Lower lobe of right lung (tissue), 2 donors: Measurements from ENCODE around the gene CEP97. TPM values are rescaled to one million over a fixed set of nuclear protein-coding genes. Genes with fewer than 3 reads are reported as not detected.

Experiments
- ATAC-seq, 2 donors: fragments of 200-7000 bp; cut with Tn5 transposase; one replicate each; pipeline ENCODE4 v1.9.1; 2020 to 2022; ENCODE audit warnings: mild to moderate bottlenecking in 2 of 2, moderate library complexity in 2 of 2
- DNase-seq: peaks from one replicate; pipeline ENCODE4 v3.0.0-alpha.2; 2020
- H3K27ac ChIP-seq: fragments of 200-600 bp; one replicate; pipeline ENCODE4 v1.8.0; 2022
- H3K27me3 ChIP-seq: fragments of 200-600 bp; one replicate; pipeline ENCODE4 v1.8.0; 2022; ENCODE audit warnings: low read depth
- H3K36me3 ChIP-seq: fragments of 200-600 bp; one replicate; pipeline ENCODE4 v1.8.0; 2022; ENCODE audit warnings: mild to moderate bottlenecking
- H3K4me1 ChIP-seq: fragments of 200-600 bp; one replicate; pipeline ENCODE4 v1.8.0; 2022
- H3K4me3 ChIP-seq: fragments of 200-600 bp; one replicate; pipeline ENCODE4 v1.8.0; 2022; ENCODE audit warnings: mild to moderate bottlenecking
- H3K9me3 ChIP-seq: fragments of 200-600 bp; one replicate; pipeline ENCODE4 v1.8.0; 2022
- intact Hi-C: fragments of 100-400 bp; cut with DNase I; formaldehyde crosslinking; loops from one replicate; pipeline ENCODE4 v1.11.0; 2022
- total RNA-seq: library from RNA; stranded (reverse); fragmentation: NEBNext Ultra II Directional; extraction: Animal tissue kit (Norgen Biotek cat#: 25700); gene quantifications from one replicate; pipeline ENCODE4 v1.2.1, GENCODE V29; 2021
- TF ChIP-seq, protein P1 (sequence below): fragments of 200-600 bp; IDR thresholded peaks from one replicate; pipeline ENCODE4 v1.8.0; 2022; ENCODE audit warnings: antibody characterized with exemption, mild to moderate bottlenecking
- donor health status: DM: no; HTN: yes; CAD: no; lungs with severe emphysema.

Gene CEP97
- total RNA-seq, 1 donor from 2014 or later, result 8.0 TPM

DNA sequence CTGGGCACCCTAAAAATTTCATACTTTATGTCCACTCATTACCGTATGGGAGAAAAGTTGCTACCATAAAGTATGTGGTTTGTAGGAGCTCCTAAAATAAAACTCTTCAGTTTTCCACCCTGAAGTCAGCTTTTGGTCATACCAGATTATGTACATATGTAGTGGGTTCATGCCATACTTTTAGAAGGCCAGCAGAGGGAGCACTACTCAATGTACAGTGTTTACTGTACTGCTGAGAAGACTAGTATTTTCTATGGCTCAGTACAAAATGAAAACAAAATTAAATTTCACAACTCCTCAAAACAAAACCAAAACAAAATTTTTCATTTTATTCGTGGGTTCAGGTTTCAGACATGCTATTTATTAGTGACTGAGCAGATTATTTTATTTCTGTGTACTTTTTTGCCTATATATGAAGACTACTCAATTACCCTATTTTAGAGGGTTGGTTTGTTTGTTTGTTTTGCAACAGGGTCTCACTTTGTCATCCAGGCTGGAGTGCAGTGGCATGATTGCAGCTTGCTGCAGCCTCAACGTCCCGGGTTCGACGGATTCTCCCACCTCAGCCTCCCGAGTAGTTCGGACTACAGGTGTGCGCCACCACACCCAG, 78.9 kb downstream of the CEP97 start:
- H3K9me3 ChIP-seq, result no peaks in the 10 kb centered on the region
- H3K4me1 ChIP-seq, result no peaks in the 10 kb centered on the region
- H3K36me3 ChIP-seq, result peaks cover 19% of the 10 kb centered on the region
- H3K27me3 ChIP-seq, result no peaks in the 10 kb centered on the region
- DNase-seq (no peak), ATAC-seq (peak; percentile 96 to 97)
- no peak overlapping the region for H3K27ac ChIP-seq
- no peak overlapping the region for H3K4me3 ChIP-seq
- TF ChIP-seq, protein P1, sequence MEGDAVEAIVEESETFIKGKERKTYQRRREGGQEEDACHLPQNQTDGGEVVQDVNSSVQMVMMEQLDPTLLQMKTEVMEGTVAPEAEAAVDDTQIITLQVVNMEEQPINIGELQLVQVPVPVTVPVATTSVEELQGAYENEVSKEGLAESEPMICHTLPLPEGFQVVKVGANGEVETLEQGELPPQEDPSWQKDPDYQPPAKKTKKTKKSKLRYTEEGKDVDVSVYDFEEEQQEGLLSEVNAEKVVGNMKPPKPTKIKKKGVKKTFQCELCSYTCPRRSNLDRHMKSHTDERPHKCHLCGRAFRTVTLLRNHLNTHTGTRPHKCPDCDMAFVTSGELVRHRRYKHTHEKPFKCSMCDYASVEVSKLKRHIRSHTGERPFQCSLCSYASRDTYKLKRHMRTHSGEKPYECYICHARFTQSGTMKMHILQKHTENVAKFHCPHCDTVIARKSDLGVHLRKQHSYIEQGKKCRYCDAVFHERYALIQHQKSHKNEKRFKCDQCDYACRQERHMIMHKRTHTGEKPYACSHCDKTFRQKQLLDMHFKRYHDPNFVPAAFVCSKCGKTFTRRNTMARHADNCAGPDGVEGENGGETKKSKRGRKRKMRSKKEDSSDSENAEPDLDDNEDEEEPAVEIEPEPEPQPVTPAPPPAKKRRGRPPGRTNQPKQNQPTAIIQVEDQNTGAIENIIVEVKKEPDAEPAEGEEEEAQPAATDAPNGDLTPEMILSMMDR, result peak; percentile 83
- intact Hi-C loops, result no loop called here

DNA sequence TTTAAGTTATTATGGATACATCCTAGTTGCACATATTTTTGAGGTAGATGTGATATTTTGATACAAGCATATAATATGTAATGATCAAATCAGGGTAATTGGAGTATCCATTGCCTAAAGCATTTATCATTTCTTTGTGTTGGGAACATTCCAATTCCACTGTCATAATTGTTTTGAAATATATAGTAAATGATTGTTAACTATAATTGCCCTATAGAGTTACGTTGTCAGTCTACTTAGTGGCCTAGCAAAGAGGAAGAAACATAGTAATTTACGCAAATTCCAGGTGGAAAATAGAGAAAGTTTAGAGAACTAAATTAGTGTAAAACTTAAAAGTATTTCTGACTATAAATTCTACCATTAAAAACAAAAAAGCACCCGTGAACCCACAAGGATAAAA, 79.5 kb downstream of the CEP97 start:
- Histone ChIP-seq H3K9me3 (no peaks in the 10 kb centered on the region), H3K4me3 (no peak overlapping the region), H3K27ac (no peak overlapping the region), H3K36me3 (peaks cover 19% of the 10 kb centered on the region), H3K4me1 (peaks cover 2% of the 10 kb centered on the region), H3K27me3 (no peaks in the 10 kb centered on the region)
- no peak for DNase-seq
- TF ChIP-seq, protein P1, result no peak
- intact Hi-C loops, result no loop called here
- no peak for ATAC-seq

DNA sequence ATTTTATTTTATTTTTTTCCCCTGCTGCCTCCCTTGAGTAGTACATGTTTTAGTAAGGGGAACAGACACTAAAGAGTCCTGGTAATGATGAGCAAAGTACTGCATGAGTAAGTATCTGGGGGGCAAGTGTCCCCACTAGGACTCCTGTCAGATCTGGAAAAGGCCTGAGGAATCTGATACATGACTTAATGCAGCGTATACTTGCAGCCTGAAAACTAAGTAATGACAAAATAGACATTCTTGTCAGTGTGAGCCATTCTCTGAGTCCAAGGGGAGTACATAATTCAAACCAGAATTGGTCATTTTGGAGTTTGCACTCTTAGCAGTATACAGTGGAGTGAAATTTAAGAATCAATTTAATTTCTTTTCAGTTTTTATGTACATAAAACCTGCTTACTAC, 82.1 kb downstream of the CEP97 start:
- no peak for ATAC-seq
- intact Hi-C loops, result no loop called here
- TF ChIP-seq, protein P1, result no peak
- no peaks in the 10 kb centered on the region for H3K9me3 ChIP-seq
- no peak for DNase-seq
- H3K4me3 ChIP-seq, result no peak overlapping the region
- H3K27ac ChIP-seq, result no peak overlapping the region
- peaks cover 13% of the 10 kb centered on the region for H3K36me3 ChIP-seq
- H3K4me1 ChIP-seq, result peaks cover 13% of the 10 kb centered on the region
- H3K27me3 ChIP-seq, result no peaks in the 10 kb centered on the region

DNA sequence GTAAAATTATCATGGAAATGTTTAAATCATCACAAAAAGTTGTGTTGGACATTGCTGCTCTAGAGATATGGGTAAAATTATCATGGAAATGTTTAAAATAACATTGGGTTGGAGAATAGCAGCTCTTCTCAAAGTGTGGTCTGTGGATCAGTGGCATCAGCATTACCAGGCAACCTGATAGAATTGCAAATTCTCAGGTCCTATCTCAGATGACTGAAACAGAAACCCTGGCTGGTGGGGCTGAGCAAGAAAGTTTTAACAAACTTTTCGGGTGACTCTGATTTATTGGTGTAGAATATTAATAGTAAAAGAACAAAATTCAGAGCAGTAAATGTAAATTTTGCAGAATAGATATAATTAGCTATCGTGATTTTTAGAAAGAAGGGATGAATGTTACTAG, 83.5 kb downstream of the CEP97 start:
- H3K27me3 ChIP-seq, result no peaks in the 10 kb centered on the region
- intact Hi-C loops, result no loop called here
- TF ChIP-seq, protein P1, result no peak

DNA sequence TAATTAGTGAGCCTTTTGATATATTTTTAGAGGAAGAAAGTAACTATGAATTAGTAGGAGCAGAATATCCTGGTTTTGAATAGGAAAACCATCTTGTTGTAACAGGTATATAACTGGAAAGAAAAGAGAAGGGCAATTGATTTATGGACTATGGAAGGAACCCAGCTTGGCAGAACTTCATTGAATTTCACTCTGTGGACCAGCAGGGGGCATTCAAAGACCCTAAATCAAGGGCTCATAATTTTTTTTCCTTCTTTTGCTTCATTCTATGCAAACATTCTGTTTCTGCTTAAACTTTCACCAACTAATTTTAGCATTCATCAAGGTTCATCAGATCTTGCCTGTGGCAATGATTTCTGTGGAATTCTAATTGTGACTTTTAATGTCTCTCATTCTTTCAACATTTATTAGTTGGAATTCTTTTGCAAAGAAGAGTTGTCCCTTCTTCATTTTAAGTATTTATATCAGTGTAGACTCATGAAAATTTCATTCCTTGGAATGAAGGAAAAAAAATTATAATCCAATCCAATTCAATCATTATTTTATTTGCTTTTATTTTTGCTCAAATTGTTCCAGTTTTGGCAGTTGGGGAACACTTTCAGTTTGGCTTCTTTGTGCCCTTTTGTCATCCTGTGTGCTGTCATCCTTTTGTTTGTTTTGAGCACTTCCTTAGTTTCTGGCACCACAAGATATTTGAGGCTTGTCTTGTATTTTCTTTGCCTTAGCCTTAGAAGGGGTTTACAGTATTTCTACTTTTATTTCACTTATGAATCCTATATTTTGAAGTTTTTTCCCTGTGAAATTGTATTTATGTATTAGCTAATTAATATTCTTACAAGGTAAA, 85.0 kb downstream of the CEP97 start:
- DNase-seq (no peak), ATAC-seq (peak; percentile 71 to 73)
- H3K36me3 ChIP-seq, result no peaks in the 10 kb centered on the region
- H3K4me1 ChIP-seq, result peaks cover 26% of the 10 kb centered on the region
- TF ChIP-seq, protein P1, result peak; percentile 69
- H3K27ac ChIP-seq, result peak overlapping the region; percentile 61
- H3K9me3 ChIP-seq, result no peaks in the 10 kb centered on the region
- intact Hi-C loops, result loop anchor here (5.0 kb wide), 1 partner anchor 418 kb away; no protein-coding TSS in a partner anchor
- no peaks in the 10 kb centered on the region for H3K27me3 ChIP-seq
- no peak overlapping the region for H3K4me3 ChIP-seq

More for the DNA sequence above, 83.5 kb downstream of the CEP97 start:
- ATAC-seq (no peak), DNase-seq (no peak)
- Histone ChIP-seq H3K36me3 (peaks cover 5% of the 10 kb centered on the region), H3K4me1 (peaks cover 13% of the 10 kb centered on the region), H3K9me3 (no peaks in the 10 kb centered on the region), H3K4me3 (no peak overlapping the region), H3K27ac (no peak overlapping the region)
